GM18870 (cell line): ENCODE measurements around the gene SMIM26.
"Not testable (repeated sequence)": the region's sequence is repeated elsewhere in the genome, so short reads cannot be mapped to it uniquely, and the experiment has no call there.

Experiments used
- ATAC-seq: cut with Tn5 transposase; IDR thresholded peaks from one replicate; pipeline ENCODE4 v1.9.1; 2021; ENCODE audit warnings: moderate library complexity; ENCODE audit not compliant: unreplicated experiment

The SMIM26 gene, protein sequence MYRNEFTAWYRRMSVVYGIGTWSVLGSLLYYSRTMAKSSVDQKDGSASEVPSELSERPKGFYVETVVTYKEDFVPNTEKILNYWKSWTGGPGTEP

DNA sequence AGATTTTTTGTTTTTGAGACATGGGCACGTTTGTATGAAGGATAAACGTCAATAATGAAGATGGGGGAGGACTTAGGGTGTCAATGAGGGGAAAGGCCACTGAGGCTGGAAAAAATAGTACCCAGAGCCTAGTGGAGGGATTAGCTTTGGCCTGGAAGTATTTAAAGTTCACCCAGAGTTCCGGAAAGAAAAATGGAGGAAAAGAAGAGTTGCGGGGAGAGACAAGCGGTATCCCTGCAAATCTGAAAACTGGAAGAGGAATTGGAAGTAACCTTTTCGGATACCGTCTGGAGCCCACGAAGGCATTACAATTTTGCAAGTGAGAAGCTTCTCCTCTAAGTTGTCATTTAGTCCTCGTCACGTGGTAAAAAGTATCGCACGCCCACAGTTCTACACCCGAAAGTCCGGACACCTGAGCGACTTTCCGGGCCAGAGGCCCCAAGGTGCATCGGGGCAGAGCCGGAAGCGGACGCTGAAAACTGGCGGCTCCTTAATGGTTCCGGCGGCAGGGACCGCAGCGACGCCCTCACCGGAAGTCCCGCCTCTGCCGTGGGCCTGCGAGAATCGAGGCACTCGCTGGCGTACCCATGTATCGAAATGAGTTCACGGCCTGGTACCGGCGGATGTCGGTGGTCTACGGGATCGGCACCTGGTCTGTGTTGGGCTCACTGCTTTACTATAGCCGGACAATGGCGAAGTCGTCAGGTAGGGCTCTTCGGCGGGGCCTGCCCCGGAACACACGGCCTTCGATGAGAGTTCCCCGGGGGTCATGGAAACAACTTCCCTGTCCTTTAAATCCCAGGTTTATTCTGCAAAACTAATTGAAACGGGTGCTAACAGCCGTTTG is at the start of gene SMIM26:
Gene SMIM26, plus strand, starts transcription at position 541 of the 847 bp plus-strand sequence. Its CDS starts 47 bp downstream, at position 588.
- peak; percentile 93 for ATAC-seq

- not testable (repeated sequence) for ATAC-seq
Observed at GRCh38 chr20:18522066-18522465, 45.2 kb upstream of the SMIM26 start.

DNA sequence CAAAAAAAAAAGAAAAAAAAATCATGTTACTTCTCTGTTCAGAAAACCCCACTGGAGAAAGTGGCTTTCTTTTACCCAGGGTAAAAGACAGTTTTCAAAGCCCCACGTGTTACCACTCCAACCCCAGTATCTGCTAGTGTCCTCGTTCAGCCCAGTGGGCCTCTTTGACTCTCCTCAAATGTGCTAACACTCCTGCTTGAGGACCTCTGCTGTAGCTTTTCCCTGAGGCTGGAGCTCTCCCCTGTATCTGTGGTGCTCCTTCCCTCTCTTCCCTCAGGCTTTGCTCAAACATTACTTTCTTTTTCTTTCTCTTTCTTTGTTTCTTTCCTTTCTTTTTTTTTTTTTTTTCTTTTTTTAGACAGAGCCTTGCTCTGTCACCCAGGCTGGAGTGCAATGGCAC is 44.2 kb upstream of the SMIM26 start:
- ATAC-seq = no peak

- ATAC-seq = no peak
Observed at GRCh38 chr20:18524646-18525045, 42.6 kb upstream of the SMIM26 start.

DNA sequence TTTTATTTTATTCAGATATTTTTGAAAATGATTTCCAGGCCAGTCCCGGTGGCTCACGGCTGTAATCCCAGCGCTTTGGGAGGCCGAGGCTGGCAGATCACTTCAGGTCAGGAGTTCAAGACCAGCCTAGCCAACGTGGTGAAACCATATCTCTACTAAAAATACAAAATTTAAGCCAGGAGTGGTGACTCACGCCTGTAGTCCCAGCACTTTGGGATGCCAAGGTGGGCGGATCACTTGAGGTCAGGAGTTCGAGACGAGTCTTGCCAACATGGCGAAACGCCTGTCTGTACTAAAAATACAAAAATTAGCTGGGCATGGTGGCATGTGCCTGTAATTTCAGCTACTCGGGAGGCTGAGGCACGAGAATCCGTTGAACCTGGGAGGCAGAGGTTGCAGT is 40.5 kb upstream of the SMIM26 start:
- not testable (repeated sequence) for ATAC-seq

DNA sequence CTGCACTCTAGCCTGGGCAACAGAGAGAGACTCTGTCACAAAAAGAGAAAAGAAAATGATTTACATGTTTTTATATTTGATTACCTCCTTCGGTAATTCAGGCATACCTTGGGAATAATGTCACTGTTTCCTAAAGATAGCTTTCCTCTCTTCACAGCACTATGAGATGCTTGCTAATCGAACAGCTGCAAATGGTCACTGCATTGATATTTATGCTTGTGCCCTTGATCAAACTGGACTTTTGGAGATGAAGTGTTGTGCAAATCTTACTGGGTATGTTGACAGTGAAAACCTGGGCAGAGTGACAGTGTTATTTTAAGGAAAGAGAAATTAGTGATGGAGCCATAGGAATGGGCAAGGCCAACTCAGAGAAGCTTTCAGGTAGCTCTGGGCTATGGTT is 39.9 kb upstream of the SMIM26 start:
- ATAC-seq = no peak

DNA sequence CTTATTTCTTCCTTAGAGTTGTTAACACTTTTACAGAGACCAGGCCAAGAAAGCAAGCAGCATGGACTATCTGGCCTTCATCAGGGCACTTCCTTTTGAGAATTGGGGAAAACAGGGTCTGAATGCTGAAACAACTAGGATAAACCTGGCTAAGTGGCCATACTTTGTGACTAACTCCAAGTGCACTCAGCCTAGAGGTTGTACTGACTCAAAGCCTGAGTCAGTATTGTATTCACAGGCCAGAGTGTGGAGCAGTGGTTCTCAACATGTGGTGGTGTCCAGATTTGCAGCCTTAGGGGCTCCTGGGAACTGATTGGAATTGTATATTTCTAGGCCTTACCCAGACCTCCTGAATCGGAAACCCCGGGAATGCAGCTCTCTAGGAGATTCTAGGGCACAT is 39.4 kb upstream of the SMIM26 start:
- no peak for ATAC-seq

DNA sequence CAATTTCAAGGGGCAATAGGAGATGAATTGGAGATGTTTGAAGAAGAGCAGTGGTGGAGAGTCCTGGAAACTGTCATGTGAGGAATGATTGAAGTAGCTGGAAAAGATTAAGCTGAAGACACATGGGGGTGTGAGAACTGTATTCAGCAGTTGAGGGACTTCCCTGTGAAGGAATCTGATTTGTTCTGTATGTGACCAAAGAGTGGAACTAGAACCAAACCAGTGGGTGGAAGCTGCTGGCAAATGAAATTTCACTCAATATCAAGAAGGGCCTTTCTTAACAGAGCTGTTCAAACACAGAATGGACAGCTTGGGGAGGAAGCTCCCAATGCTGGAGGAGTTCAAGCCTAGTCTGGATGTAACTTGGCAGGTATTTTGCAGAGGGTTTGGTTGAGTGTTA is 38.2 kb upstream of the SMIM26 start:
- no peak for ATAC-seq

DNA sequence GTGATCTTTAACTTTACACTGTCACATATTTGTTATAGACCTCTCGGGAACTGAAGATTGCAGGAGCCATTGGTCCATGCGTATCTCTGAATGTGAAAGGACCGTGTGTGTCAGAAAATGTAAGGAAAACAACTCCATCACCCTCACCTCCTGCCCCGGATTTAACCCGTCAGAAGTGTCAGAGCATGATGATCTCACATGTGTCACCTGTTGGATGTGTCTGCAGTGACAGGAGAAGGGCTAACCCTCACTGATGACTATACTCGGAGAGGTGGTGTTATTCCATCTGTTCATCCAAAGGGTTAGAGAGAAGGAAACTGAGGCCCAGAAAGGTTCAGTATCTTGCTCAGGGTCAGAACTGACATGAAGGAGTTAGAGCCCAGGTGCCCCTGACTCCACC is 34.6 kb upstream of the SMIM26 start:
- ATAC-seq = no peak

DNA sequence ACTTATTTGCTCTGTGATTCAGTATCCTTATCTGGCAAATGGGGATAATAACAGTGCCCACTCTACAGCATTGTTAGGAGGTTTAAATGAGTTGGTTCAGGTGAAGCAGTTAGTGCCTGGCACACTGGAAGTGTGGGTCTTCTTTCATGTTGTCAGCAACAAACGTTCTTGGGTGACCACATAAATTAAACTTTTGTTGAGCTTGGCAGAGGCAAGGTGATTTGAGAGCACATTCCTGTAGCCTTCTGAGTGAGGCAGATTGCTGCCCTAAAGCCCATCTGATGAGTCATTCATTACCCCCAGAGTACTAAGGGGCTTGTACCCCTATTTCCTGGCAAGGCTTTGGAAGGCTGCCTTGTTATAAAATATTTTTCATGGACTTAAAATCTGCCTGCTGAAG is 33.7 kb upstream of the SMIM26 start:
- no peak for ATAC-seq

DNA sequence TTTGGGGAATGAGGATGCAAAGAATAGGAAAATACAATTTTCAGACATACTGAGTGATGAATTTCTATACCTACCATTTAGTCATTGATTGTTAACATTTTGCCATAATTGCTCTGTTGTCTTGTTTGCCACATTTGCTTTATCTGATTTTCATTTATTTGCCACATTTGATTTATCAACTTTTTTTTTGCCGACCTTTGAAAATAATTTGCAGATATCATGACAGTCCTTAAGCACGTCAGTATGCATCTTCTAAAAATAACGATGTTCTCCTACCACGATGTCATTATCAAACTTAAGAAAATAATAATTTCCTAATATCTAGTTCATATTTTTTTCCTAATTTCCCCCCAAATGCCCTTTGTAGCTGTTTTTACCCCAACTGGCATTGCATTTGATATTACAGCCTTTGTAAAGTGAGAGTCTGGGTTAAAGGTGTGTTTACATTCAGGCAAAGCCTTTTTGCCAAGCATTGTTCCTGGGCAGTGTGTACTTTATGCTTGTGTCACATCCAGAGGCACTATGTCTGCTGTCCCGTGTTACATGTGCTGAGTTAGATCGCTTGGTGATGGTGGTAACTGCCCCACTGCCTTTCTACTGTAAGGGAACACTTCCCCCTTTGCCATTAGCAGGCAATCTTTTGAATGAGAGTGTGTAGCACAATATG is 33.1 kb upstream of the SMIM26 start:
- no peak for ATAC-seq

DNA sequence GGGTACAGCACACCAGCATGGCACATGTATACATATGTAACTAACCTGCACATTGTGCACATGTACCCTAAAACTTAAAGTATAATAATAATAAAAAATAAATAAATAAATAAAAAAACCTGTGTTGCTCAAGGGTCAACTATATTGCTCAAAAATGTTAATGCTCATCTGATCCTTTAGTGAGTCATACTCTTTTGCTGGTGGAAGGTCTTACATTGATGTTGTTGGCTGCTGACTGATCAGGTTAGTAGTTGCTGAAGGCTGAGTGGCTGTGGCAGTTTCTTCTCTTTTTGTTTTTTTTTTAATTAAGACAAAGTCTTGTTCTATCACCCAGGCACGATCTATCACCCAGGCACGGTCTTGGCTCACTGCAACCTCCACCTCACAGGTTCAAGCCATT is 29.6 kb upstream of the SMIM26 start:
- ATAC-seq = no peak

DNA sequence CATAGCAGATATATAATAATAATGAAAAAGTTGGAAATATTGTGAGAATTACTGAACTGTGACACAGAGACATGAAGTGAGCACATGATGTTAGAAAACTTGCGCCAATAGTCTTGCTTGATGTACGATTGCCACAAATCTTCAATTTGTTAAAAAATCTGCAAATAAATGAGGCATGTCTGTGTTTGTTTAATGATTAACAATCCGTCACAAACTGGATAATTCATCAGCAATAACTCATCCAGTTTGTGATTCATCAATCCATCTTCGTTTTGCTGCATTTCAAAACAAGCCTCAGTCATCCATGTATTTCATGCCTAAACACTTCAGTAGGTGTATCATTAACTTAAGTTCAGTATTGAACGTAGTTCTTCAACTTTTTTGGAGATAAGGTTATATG is 25.5 kb upstream of the SMIM26 start:
- ATAC-seq = no peak

DNA sequence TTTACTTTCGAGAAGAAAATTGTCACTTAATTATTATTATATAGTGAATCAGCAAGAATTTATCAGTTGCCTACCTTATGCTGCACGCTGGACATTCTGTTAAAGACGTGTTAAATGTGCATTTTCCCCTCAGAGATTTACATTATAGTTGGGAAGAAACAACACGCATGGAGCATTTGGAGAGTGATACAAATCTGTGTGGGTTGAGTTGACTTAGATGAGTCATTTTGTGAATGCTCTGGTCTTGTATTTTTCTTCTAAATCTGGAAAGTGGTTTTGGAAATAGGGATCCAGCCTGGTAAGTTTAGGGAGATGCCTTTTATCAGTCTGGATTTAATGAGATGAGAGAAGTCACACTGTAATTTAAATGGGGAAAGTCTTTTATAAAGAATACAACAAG is 24.0 kb upstream of the SMIM26 start:
- no peak for ATAC-seq

DNA sequence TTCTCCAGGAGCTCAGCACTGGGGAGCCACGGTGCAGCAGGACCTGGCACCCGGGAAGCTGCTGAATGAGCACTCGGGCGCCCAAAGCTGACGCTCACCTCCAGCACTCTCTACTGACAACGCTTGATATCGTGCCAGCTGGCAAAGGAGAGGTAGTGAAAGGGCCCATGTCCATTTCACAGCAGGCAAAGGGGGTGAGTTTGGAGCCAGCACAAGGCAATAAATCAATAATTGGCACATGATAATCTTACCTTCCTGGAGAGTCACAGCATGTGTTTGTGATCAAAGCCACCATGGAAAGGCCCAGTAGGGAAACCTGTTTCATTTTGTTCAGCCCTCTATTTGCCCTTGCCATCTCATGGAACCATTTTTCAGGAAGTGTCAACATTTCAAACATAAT is 23.3 kb upstream of the SMIM26 start:
- ATAC-seq = no peak

DNA sequence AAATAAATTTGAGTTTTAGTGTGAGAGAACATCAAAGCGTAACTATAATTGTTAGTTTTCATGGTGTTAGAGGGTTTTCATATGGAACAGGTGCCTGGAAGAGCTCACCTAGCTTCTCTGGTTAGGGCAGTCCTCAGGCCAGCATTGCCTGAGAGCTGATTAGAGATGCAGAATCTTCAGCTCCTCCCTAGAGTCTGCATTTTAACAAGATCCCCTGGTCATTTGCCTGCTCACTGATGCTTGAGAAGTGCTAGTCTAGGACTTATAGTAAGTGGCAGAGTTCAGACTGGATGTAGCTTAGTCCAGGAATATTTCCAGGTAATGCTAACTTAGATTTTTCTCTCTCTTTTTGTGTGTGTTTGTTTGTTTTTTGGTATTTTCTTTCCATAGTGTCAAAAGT is 21.7 kb upstream of the SMIM26 start:
- ATAC-seq = no peak

- ATAC-seq = no peak
Observed at GRCh38 chr20:18548465-18548864, 18.8 kb upstream of the SMIM26 start.

- ATAC-seq = no peak
Observed at GRCh38 chr20:18553746-18554145, 13.5 kb upstream of the SMIM26 start.

- ATAC-seq = peak; percentile 13
Observed at GRCh38 chr20:18567739-18568091, 483 bp downstream of the SMIM26 start.

GRCh38 chr20:18571009-18571408 is 3.8 kb downstream of the SMIM26 start:
- ATAC-seq = no peak

- no peak for ATAC-seq
Observed at GRCh38 chr20:18571578-18571977, 4.3 kb downstream of the SMIM26 start.

- ATAC-seq = no peak
Observed at GRCh38 chr20:18577942-18578341, 10.7 kb downstream of the SMIM26 start.
